ENCODE results near the gene ANKRD1.

GRCh38 chr10:90927293-90927692 is 6.4 kb upstream of the ANKRD1 start:
- no peak for TF ChIP-seq CTCF (IDR thresholded peaks at IDR 0.05)
- TF ChIP-seq POLR2AphosphoS5 (IDR thresholded peaks at IDR 0.05; ENCODE audit: low read depth, low read length), result no peak
- no peak for TF ChIP-seq REST (IDR thresholded peaks at IDR 0.05; ENCODE audit: insufficient read depth in 1 of 2, low read depth in 2 of 2, low read length in 1 of 2)

Measured in Panc1 (cell line).